Dendritic cell treated with granulocyte-macrophage colony-stimulating factor and Interleukin-4, amounts not matched to agents 40 ng/mL and 50 ng/mL, for 4 days (primary cell): ENCODE data around the gene COL4A2.
"Not testable (repeated sequence)": the region's sequence is repeated elsewhere in the genome, so short reads cannot be mapped to it uniquely, and the experiment has no call there.

Experiments used
- H3K27ac Mint-ChIP-seq: one replicate; pipeline ENCODE4 v1.8.0; 2022; ENCODE audit warnings: mild to moderate bottlenecking, mixed read lengths
- H3K27me3 Mint-ChIP-seq: one replicate; pipeline ENCODE4 v1.8.0; 2022; ENCODE audit warnings: mild to moderate bottlenecking, mixed read lengths
- H3K36me3 Mint-ChIP-seq: one replicate; pipeline ENCODE4 v1.8.0; 2022; ENCODE audit warnings: low read depth, mixed read lengths
- H3K4me1 Mint-ChIP-seq: one replicate; pipeline ENCODE4 v1.8.0; 2022; ENCODE audit warnings: low read depth, mixed read lengths
- H3K4me3 Mint-ChIP-seq: one replicate; pipeline ENCODE4 v1.8.0; 2022; ENCODE audit warnings: mild to moderate bottlenecking, moderate library complexity, mixed read lengths
- H3K9me3 Mint-ChIP-seq: one replicate; pipeline ENCODE4 v1.8.0; 2022; ENCODE audit warnings: mixed read lengths
- intact Hi-C: fragments of 100-400 bp; cut with micrococcal nuclease; formaldehyde crosslinking; loops from one replicate; pipeline ENCODE4 v1.15.0; 2022

Gene COL4A2

DNA sequence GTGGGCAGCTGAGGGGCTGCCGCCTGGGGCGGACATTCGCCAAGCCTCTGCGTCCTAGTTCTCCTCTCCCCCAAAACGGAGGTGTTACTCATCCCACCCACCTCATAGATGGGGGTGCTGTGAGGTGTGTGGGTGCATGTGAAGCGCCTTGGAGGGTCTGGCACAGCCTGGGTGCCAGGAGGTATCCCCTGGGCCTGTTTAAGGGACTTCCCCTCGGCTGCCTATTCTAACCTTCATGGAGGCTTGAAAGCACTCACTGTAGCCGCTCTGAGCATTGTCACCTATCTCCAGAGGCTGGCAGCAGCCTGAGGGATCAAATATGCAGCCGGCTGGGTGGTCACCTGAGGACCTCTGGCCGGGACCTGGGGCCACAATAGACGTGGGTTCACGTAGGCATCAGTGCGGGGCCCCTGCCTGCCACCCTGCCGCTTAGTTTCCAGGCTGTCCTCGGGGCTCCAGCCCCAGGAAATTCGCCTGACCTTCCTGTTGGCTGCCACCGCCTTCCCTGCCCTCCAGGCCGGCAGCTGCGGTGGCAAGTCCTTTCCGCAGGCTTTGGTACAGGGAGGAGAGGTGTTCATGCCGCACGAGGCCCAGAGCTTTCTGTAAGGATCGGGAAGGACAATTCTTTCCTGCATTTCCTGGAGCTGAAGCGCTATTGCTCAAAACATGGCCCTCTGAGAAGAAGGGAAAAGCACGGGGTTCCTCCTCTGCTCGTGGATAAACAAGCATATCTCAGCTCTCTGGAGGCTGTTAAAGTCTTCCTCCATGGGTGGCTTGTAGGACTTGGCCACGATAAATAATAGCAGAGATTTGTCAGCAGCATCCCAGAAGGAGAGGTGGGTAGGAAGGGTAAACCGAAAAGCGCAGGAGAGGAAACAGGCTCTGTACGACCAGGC, 4.6 kb downstream of the COL4A2 start:
- no peaks in the 10 kb centered on the region for H3K36me3 Mint-ChIP-seq
- H3K27me3 Mint-ChIP-seq: peaks cover 68% of the 10 kb centered on the region
- H3K9me3 Mint-ChIP-seq: no peaks in the 10 kb centered on the region
- no peaks in the 10 kb centered on the region for H3K4me1 Mint-ChIP-seq
- intact Hi-C loops: no loop called here
- H3K27ac Mint-ChIP-seq: no peak overlapping the region
- H3K4me3 Mint-ChIP-seq: no peak overlapping the region

DNA sequence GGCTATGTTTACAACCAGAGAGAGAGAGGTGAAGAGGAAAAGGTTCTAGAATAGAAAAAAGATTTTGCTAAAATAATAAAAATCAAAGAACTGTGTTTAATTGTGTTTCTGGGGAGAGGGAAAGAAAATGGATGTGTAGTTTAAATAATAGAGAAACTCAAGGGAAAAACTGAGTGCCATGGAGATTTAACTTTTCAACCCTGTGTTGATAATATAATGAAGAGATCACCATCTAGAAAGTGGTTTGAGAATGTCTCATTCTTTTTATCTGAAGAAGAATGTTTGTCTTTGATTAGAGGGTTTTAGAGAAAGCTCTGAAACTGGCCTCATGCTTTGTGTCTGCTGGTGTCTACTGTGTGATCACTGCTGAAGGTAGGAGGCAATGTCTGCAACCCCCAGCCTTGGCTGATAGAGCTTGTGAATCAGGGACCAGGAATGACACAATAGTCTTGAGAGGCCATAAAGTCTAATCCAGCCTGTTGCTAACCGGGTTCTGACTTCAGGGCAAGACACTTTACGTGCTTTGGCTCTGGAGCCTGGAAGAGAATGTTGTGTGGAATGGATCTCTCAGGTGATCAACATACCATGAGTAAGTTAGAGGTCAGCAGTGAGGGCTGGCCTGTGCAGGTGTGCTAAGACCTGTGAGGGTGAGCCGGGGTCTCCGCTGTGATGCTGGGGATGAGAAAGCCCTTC, 5.4 kb downstream of the COL4A2 start:
- no peaks in the 10 kb centered on the region for H3K9me3 Mint-ChIP-seq
- H3K36me3 Mint-ChIP-seq: no peaks in the 10 kb centered on the region
- no peak overlapping the region for H3K27ac Mint-ChIP-seq
- no peak overlapping the region for H3K4me3 Mint-ChIP-seq
- no peaks in the 10 kb centered on the region for H3K4me1 Mint-ChIP-seq
- H3K27me3 Mint-ChIP-seq: peaks cover 64% of the 10 kb centered on the region
- intact Hi-C loops: no loop called here

DNA sequence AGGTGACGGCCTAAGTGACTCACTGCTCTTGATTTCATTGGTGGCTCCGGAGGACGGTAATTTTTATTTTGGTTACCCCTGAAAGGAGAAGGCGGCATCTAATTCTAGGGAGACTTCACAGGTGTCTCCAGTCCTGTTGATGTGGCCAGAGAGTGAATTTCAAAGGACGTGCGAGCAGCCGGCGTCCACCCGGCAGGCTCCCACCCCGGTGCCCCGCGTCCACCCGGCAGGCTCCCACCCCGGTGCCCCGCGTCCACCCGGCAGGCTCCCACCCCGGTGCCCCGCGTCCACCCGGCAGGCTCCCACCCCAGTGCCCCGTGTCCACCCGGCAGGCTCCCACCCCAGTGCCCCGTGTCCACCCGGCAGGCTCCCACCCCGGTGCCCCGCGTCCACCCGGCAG, 6.2 kb downstream of the COL4A2 start:
- intact Hi-C loops, H3K27ac Mint-ChIP-seq, H3K36me3 Mint-ChIP-seq, H3K4me1 Mint-ChIP-seq, H3K9me3 Mint-ChIP-seq, H3K4me3 Mint-ChIP-seq: not testable (repeated sequence)
- peaks cover 58% of the 10 kb centered on the region for H3K27me3 Mint-ChIP-seq

DNA sequence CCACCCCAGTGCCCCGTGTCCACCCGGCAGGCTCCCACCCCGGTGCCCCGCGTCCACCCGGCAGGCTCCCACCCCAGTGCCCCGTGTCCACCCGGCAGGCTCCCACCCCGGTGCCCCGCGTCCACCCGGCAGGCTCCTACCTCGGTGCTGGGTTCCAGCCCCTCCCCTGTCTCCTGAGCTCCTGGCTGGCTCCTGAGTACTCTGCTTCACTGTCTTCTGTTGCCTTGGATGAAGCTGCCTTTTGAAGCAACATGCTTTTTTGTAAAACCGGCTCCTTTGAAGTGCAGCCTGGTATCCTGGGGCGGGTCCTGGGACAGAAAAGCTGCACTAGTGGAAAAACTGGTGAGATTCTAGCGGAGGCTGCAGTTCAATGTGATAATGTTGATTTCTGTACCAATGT, 6.6 kb downstream of the COL4A2 start:
- H3K36me3 Mint-ChIP-seq, H3K4me1 Mint-ChIP-seq, H3K4me3 Mint-ChIP-seq, H3K27ac Mint-ChIP-seq, intact Hi-C loops, H3K9me3 Mint-ChIP-seq: not testable (repeated sequence)
- H3K27me3 Mint-ChIP-seq: peaks cover 53% of the 10 kb centered on the region

DNA sequence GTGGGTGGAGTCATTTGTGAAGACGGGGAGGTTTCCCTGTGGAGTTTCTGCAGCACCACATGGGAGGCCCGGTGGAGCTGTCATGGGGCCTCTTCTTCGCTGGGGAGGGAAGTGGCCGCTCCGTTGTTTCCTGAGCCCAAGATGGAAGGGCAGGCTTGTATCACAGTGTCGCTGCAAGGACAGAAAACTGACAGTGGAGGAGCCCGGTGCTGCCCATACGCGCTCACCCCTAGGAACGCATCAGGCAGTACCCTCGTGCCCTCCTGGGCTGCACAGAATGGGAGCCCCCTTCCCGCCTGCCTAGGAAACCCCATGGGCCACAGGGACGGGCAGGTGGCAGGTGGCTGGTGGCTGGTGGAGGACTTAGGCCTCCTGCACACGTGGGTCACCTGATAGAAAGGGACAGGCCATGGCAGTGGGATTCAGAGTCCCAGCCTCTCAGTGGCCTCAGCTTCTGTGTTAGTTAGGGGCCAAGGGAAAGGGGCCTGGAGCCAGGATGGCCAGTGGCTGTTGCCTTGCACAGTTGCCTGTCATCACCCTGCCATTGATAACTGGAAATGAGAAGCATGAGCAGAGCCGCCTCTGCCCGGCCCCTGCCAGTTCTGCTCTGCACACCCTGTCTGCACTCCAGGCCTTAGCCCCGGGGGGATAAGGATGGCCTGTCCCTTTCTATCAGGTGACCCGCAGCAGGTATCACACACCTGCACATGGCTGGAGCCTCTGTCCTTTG, 7.6 kb downstream of the COL4A2 start:
- Mint-ChIP-seq H3K27ac (no peak overlapping the region), H3K27me3 (peaks cover 50% of the 10 kb centered on the region), H3K4me3 (no peak overlapping the region), H3K9me3 (no peaks in the 10 kb centered on the region), H3K4me1 (peaks cover 3% of the 10 kb centered on the region), H3K36me3 (no peaks in the 10 kb centered on the region)
- intact Hi-C loops: no loop called here

DNA sequence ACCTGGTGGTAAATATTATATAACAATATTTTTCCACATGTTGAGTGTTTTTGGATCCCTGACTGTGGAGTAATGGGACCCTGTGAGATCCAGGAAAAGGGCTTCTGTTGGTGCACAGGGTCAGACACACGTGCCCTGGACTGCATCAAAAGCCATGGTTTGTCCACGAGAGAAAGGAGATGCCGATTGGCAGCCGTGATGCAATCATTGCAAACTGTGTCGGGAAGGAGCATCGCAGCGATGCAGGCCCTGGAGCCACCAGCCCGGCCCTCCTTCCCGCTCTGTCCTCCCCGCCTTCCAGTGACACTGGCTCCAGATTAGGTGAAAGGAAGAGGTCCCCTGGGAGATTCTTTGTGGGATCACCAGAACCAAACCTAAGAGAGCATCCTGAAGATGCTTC, 9.1 kb downstream of the COL4A2 start:
- H3K4me3 Mint-ChIP-seq: no peak overlapping the region
- H3K27me3 Mint-ChIP-seq: peaks cover 40% of the 10 kb centered on the region
- no peaks in the 10 kb centered on the region for H3K36me3 Mint-ChIP-seq
- H3K4me1 Mint-ChIP-seq: peaks cover 8% of the 10 kb centered on the region
- no peak overlapping the region for H3K27ac Mint-ChIP-seq
- intact Hi-C loops: no loop called here
- no peaks in the 10 kb centered on the region for H3K9me3 Mint-ChIP-seq

DNA sequence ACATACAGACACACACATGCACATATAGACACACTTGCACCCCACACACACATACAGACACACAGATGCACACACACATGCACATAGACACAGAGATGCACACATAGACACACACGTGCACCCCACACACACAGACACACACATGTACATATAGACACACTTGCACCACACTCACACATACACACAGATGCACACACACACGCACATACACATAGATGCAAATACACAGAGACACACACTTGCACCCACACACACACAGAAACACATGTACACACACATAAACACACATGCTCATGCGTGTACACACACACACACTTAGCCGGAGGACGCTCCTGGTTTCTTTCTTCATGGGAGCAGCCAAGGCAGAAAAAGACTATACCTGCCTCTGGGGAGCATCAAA, 10.0 kb downstream of the COL4A2 start:
- H3K36me3 Mint-ChIP-seq: no peaks in the 10 kb centered on the region
- H3K4me1 Mint-ChIP-seq: peaks cover 8% of the 10 kb centered on the region
- intact Hi-C loops: no loop called here
- no peak overlapping the region for H3K27ac Mint-ChIP-seq
- peaks cover 34% of the 10 kb centered on the region for H3K27me3 Mint-ChIP-seq
- H3K9me3 Mint-ChIP-seq: no peaks in the 10 kb centered on the region
- H3K4me3 Mint-ChIP-seq: no peak overlapping the region

DNA sequence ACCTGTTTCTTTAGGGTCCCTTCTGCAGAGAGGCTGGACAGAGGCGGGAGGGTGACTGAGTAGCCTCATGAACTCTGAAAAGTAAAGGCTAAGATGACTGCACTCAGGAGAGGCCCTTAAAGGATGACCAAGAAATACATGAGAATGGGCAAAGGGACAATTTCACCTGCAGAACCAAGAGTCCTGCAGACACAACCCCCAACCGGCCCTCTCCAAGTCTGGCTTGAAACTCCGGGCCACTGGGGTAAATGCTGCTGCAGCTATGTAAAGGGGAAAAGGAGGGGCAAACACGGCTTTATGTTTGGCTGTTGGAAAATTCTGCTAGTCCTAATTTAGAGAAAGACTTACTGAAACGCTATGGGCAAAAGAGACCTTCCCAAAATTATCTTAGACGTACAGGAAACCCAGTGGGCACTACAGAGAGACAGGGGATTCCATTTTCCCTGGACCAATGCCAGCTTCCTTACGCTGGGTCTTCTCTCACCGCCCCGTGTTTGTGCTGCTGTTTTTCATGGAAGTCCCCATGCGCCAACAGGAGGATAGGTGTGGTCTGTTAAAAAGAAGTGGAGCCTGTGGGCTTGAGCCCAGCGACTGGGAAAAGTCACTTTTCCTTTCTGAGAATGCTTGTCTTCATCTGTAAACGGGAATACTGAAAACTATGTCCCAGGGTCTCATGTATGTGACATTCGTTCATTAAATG, 10.6 kb downstream of the COL4A2 start:
- Mint-ChIP-seq H3K4me3 (no peak overlapping the region), H3K4me1 (peaks cover 8% of the 10 kb centered on the region), H3K27me3 (peaks cover 30% of the 10 kb centered on the region), H3K27ac (no peak overlapping the region), H3K9me3 (no peaks in the 10 kb centered on the region), H3K36me3 (no peaks in the 10 kb centered on the region)
- intact Hi-C loops: no loop called here

DNA sequence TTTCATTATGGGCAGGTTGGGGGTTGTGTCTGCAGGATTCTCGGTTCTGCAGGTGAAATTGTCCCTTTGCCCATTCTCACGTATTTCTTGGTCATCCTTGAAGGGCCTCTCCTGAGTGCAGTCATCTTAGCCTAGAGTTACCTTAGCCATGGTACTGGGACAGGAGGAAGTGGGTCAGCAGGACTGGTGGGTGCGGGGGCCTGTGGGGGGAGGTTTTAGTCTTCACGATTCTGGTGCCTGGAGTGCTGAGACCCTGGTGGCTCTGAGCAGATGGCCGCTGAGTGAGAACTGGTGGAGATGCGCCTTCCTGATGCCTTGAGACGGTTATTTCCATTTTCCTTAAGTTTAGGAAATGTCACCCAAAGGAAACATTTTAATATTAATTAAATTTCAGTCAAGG, 11.8 kb downstream of the COL4A2 start:
- Mint-ChIP-seq H3K4me1 (peaks cover 8% of the 10 kb centered on the region), H3K4me3 (no peak overlapping the region), H3K36me3 (no peaks in the 10 kb centered on the region), H3K27ac (no peak overlapping the region), H3K27me3 (peaks cover 26% of the 10 kb centered on the region), H3K9me3 (no peaks in the 10 kb centered on the region)
- intact Hi-C loops: no loop called here

DNA sequence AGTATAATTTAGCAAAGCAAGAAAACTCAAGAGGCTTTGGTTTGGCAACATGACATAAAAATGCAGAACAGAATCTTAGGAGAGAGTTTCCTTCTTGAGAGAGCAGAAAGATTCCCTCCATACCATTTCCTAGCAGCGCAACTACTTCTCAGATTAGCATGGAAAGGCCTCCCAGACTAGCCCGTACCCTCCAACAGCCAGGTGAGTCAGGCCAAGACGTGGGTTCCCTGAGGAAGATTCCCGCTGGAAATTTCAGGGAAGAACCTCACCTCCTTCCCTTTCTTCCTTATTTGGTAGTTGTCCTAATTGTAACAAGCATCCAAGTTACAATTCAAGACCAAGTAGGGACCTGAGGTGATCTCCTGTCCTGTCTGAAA, 12.3 kb downstream of the COL4A2 start:
- no peak overlapping the region for H3K27ac Mint-ChIP-seq
- peaks cover 27% of the 10 kb centered on the region for H3K27me3 Mint-ChIP-seq
- intact Hi-C loops: no loop called here
- H3K4me3 Mint-ChIP-seq: no peak overlapping the region
- no peaks in the 10 kb centered on the region for H3K9me3 Mint-ChIP-seq
- H3K4me1 Mint-ChIP-seq: peaks cover 8% of the 10 kb centered on the region
- no peaks in the 10 kb centered on the region for H3K36me3 Mint-ChIP-seq

DNA sequence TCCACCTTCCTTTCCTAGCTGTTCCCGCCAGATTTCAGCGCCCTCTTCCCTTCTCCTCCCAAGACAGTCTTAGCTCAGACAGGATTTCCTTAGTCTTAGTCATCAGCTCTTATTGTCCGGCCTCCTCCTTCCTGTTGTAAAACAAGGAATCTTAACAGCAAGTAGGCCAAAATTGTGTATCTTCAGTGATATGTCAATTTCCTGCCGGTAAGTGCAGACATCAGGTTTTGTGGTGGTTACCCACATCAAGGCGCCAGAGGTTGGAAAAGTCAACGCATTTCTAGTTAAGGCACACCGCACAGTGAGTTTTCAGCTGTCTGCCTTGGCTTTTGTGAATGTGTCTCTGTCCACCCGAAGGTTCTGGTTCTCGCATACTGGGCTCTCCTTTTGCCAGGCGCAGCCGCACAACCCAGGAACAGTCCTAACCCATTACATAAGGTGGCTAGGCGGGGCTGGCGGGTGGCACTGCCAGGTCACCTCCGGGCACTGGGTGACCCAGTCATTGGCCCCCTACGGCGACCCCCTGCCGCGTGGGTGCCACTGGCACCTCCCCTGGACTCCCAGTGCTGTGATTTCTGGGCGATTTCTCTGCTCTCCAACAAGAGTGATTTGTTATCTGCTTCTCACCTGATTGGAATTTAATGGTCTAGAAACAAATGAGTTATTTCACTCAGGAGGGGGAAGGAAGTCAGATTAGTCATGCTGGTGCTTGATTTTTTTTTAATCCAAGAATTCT, 12.9 kb downstream of the COL4A2 start:
- Mint-ChIP-seq H3K27ac (no peak overlapping the region), H3K27me3 (peaks cover 29% of the 10 kb centered on the region)
- intact Hi-C loops: no loop called here

DNA sequence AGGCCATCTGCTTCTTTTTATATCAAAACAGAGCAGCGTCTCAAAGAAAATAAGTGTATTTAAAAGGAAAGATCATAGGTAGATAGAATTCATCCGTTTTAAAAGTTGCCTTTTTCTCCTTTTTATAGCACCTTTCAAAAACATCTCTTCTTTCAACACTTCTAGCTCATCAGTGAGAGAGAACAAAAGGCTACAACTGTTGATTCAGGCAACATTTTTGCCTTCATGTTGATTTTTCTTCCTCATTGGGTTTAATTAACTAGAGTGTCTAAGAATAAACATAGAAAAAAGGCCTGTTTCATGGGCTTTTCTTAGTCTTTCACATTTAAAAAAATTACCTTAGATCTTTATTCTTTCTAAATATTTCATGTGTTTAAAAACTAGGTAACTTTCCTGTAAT, 13.6 kb downstream of the COL4A2 start:
- Mint-ChIP-seq H3K27me3 (peaks cover 30% of the 10 kb centered on the region), H3K4me1 (peaks cover 8% of the 10 kb centered on the region)

More for the DNA sequence above, 12.9 kb downstream of the COL4A2 start:
- Mint-ChIP-seq H3K9me3 (no peaks in the 10 kb centered on the region), H3K36me3 (no peaks in the 10 kb centered on the region), H3K4me3 (no peak overlapping the region), H3K4me1 (peaks cover 8% of the 10 kb centered on the region)

DNA sequence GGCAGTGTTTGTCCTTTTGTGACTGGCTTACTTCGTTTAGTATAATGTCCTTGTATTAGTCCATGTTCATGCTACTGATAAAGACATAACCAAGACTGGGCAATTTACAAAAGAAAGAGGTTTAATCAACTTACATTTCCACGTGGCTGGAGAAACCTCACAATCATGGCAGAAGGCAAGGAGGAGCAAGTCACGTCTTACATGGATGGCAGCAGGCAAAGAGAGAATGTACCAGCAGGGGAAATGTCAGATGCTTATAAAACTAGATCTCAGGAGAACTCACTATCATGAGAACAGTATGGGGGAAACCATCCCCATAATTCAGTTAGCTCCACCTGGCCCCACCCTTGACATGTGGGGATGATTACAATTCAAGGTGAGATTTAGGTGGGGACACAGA, 14.5 kb downstream of the COL4A2 start:
- H3K27ac Mint-ChIP-seq, H3K4me1 Mint-ChIP-seq, intact Hi-C loops, H3K36me3 Mint-ChIP-seq, H3K9me3 Mint-ChIP-seq, H3K4me3 Mint-ChIP-seq: not testable (repeated sequence)
- peaks cover 36% of the 10 kb centered on the region for H3K27me3 Mint-ChIP-seq

More for the DNA sequence above, 13.6 kb downstream of the COL4A2 start:
- Mint-ChIP-seq H3K36me3 (no peaks in the 10 kb centered on the region), H3K4me3 (no peak overlapping the region), H3K9me3 (no peaks in the 10 kb centered on the region), H3K27ac (no peak overlapping the region)
- intact Hi-C loops: no loop called here
